ENCODE results near the gene OR51A4. TPM values are rescaled to one million over a fixed set of nuclear protein-coding genes. Genes with fewer than 3 reads are reported as not detected.
"Not testable (repeated sequence)": the region's sequence is repeated elsewhere in the genome, so short reads cannot be mapped to it uniquely, and the experiment has no call there.

Gene OR51A4
- not detected for total RNA-seq

GRCh38 chr11:4947505-4947904, at the start of gene OR51A4:
TSS of gene OR51A4 (minus strand) at chr11:4947605. CDS start at chr11:4947100, 505 bp downstream.
- DNase-seq (ENCODE audit: low spot score) = no peak
- intact Hi-C loops (cut with DNase I) = no loop called here
- ATAC-seq = no peak

GRCh38 chr11:4994551-4994950, 47.1 kb upstream of the OR51A4 start, which contains the start of gene OR51L1:
TSS of gene OR51L1 (plus strand) at chr11:4994851. CDS start at chr11:4998983, 4,132 bp downstream.
- DNase-seq (ENCODE audit: low spot score) (no peak), ATAC-seq (no peak)
- intact Hi-C loops (cut with DNase I) = no loop called here

DNA sequence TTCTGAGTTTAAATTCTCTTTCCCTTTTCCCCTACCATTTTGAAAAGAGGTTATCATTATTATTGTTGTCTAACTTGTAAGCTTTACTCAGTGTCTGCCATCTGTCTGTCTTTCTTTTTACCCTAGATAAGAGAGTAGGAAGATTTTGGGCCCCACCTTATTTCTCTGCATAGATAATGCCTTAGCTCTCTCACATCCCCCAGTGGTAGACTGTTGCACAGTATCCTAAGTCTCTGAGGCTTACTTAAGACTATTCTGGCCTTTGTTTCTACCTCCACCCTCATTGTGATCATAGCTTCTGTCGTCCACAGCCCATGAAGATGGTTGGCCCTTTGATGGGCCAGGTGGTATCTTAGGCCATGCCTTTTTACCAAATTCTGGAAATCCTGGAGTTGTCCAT, 43.7 kb upstream of the OR51A4 start:
- intact Hi-C loops (cut with DNase I) = no loop called here
- no peak for ATAC-seq
- no peak for DNase-seq (ENCODE audit: low spot score)

DNA sequence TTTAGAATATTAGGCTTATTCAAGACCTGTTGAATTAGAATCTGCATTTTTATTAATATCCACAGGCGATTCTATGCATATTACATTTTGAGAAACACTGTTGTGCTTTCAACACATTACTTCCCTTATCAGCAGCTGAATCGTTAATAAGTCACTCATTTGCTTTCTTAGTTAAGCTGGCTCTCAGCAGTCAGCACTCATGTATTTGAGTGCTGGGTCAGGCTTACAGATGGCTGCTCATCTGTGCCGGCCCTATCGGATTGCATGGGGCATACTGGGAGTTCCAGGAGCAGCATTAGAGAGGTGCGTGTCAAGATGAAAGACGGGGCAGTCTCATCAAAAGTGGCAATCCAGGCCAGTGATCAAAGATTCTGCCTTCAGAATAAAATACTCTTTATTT, 36.4 kb upstream of the OR51A4 start:
- intact Hi-C loops (cut with DNase I) = no loop called here
- no peak for DNase-seq (ENCODE audit: low spot score)
- ATAC-seq = no peak

- intact Hi-C loops (cut with DNase I) = no loop called here
- ATAC-seq (no peak), DNase-seq (ENCODE audit: low spot score) (no peak)
Observed at GRCh38 chr11:4982678-4983077, 35.3 kb upstream of the OR51A4 start.

- ATAC-seq (no peak), DNase-seq (ENCODE audit: low spot score) (no peak)
- intact Hi-C loops (cut with DNase I) = no loop called here
Observed at GRCh38 chr11:4979036-4979435, 31.6 kb upstream of the OR51A4 start.

DNA sequence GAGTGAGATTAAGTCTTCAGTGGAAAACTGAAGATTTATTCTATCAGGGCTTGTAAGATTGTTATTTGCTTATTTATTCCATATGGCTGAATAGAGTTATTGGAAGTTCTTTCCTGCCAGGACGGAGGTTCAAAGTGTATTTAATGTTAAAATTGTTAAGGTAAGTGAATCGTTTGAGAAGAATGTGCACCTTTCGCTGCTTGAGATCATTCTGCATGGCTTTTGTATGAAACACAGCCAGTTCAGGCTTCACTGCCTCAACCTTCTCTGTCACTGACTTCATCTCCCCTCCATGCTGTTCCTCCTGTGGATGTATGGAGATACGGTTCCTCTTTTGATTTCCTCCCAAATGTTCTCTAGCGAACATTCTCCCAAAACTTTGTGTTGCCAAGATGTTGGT, 28.0 kb upstream of the OR51A4 start:
- no peak for ATAC-seq
- DNase-seq (ENCODE audit: low spot score) = no peak
- intact Hi-C loops (cut with DNase I) = no loop called here

DNA sequence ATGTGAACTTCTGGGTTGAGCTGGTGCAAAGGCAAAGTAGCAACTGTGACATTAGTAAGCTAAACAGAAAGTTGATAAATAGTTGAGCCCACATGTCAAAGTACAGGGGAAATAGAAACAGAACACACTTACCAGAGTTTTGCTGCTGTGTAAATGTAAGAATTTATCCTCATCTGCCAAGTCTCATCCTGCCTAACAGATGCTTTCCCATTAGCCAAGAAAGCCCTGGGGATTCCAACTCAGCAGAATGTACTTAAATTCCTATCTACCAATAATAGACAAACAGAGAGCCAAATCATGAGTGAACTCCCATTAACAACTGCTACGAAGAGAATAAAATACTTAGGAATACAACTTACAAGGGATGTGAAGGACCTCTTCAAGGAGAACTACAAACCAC, 15.4 kb upstream of the OR51A4 start:
- intact Hi-C loops (cut with DNase I) = no loop called here
- no peak for DNase-seq (ENCODE audit: low spot score)
- ATAC-seq = no peak

DNA sequence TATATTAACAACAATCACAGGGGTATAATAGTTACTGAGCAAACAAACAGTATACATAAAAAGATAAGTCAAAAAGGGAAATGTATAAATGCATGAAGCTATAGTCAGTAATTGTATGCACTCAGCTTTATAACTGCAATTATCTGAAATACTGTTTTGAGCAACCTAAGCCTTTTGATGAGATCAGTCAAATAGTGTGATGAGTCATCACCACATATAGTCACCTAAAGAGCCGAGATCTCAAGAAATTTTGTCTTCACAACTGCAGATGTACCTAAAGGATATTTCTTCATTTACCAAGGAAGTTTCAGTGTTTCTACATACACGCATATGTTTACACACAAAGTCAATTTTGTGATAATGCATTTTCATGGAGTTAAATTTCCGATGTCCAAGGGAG, 13.5 kb upstream of the OR51A4 start:
- DNase-seq (ENCODE audit: low spot score) = no peak
- no peak for ATAC-seq

GRCh38 chr11:4957396-4957795, 10.0 kb upstream of the OR51A4 start:
- ATAC-seq (no peak), DNase-seq (ENCODE audit: low spot score) (no peak)
- intact Hi-C loops (cut with DNase I) = loop anchor here (5.0 kb wide), 1 partner anchor 1550 kb away; no protein-coding TSS in a partner anchor

More for the DNA sequence above, 13.5 kb upstream of the OR51A4 start:
- intact Hi-C loops (cut with DNase I) = no loop called here

- ATAC-seq; DNase-seq (ENCODE audit: low spot score): not testable (repeated sequence)
- intact Hi-C loops (cut with DNase I) = loop anchor here (5.0 kb wide), 1 partner anchor 1552 kb away; no protein-coding TSS in a partner anchor
Observed at GRCh38 chr11:4955613-4956012, 8.2 kb upstream of the OR51A4 start, which contains the start of gene OR51A2. TSS of gene OR51A2 (minus strand) at chr11:4955713. CDS start at chr11:4955713, 0 bp downstream.

DNA sequence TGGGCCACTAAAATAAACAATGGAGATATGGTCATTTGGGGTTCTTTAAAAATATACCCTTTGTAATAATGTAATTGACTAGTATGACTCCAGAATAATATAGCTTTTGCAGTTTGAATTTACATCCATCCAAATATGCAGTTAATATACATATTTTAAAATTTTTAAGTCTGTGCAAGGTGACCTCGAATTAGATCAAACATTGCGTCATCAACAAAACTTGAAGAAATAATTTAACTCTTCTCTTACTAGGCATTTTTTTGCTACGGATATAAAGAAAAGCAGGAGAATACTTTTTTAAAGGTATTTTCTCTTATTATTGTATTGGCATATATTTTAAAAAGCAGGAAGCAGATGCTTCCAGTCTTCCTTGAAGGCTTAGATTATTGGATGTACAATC, 10.7 kb downstream of the OR51A4 start:
- DNase-seq (ENCODE audit: low spot score) (no peak), ATAC-seq (no peak)
- intact Hi-C loops (cut with DNase I) = no loop called here

GRCh38 chr11:4932751-4933150, 14.7 kb downstream of the OR51A4 start:
- intact Hi-C loops (cut with DNase I) = no loop called here
- ATAC-seq (no peak), DNase-seq (ENCODE audit: low spot score) (no peak)

DNA sequence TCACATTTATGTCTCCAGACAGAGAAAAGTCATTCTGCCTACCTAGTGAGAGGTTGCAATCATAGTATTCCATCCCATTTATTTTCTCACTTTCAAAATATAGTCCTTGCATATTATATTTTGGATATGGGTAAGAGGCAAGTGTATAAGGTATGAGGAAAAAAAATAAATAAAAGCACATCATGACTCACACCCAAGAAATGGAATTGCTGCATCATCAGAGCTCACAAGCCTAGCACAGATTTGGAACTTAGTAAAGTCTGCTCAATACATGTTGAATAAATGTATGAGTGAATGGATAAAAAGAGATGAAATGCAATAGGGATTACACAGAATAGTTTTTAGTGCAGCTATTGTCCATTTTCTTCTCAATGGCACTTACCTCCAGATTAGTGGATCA, 20.8 kb downstream of the OR51A4 start:
- ATAC-seq (no peak), DNase-seq (ENCODE audit: low spot score) (no peak)
- intact Hi-C loops (cut with DNase I) = no loop called here

GRCh38 chr11:4924239-4924638, 23.2 kb downstream of the OR51A4 start, which contains the start of gene OR51G1:
TSS of gene OR51G1 (minus strand) at chr11:4924339. CDS start at chr11:4924339, 0 bp downstream.
- DNase-seq (ENCODE audit: low spot score) = no peak
- ATAC-seq = no peak
- intact Hi-C loops (cut with DNase I) = no loop called here

GRCh38 chr11:4922304-4922703, 25.1 kb downstream of the OR51A4 start:
- intact Hi-C loops (cut with DNase I) = no loop called here
- no peak for ATAC-seq
- DNase-seq (ENCODE audit: low spot score) = no peak

- DNase-seq (ENCODE audit: low spot score) (no peak), ATAC-seq (no peak)
- intact Hi-C loops (cut with DNase I) = no loop called here
Observed at GRCh38 chr11:4921796-4922195, 25.6 kb downstream of the OR51A4 start.

- DNase-seq (ENCODE audit: low spot score) (no peak), ATAC-seq (no peak)
- intact Hi-C loops (cut with DNase I) = no loop called here
Observed at GRCh38 chr11:4919250-4919649, 28.2 kb downstream of the OR51A4 start, which contains the start of gene OR51G2. TSS of gene OR51G2 (minus strand) at chr11:4919350. CDS start at chr11:4915663, 3,687 bp downstream.

- intact Hi-C loops (cut with DNase I) = no loop called here
- no peak for ATAC-seq
- DNase-seq (ENCODE audit: low spot score) = no peak
Observed at GRCh38 chr11:4916581-4916980, 30.8 kb downstream of the OR51A4 start.

DNA sequence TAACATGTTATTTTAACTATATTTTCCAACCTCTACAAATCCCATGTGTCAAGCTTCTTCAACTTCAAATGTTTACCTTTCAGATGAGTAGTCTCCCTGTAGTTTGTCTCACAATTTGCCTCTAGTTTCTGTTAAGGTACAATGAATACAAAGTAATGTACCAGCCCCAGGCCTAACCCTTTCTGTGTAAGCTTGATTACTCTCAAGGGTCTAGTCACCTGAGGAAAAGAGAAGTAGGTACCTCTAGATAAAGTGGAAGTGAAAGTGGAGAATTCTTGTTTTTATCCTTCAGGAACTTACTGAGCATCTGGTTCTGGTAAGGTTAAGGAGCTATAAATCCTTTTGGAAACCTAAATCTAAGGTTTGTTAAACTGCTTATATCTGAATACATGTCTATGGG, 43.9 kb downstream of the OR51A4 start, which contains the start of gene OR51A7:
OR51A7 (plus strand) TSS at position 300 of the 400 bp plus-strand sequence. CDS start 3,587 bp downstream, outside the sequence.
- intact Hi-C loops (cut with DNase I) = no loop called here
- ATAC-seq (no peak), DNase-seq (ENCODE audit: low spot score) (no peak)
